ENCODE measurements around the gene NUDT7.

GRCh38 chr16:77767826-77768225 is 45.5 kb downstream of the NUDT7 start:
- TF ChIP-seq, protein P1, sequence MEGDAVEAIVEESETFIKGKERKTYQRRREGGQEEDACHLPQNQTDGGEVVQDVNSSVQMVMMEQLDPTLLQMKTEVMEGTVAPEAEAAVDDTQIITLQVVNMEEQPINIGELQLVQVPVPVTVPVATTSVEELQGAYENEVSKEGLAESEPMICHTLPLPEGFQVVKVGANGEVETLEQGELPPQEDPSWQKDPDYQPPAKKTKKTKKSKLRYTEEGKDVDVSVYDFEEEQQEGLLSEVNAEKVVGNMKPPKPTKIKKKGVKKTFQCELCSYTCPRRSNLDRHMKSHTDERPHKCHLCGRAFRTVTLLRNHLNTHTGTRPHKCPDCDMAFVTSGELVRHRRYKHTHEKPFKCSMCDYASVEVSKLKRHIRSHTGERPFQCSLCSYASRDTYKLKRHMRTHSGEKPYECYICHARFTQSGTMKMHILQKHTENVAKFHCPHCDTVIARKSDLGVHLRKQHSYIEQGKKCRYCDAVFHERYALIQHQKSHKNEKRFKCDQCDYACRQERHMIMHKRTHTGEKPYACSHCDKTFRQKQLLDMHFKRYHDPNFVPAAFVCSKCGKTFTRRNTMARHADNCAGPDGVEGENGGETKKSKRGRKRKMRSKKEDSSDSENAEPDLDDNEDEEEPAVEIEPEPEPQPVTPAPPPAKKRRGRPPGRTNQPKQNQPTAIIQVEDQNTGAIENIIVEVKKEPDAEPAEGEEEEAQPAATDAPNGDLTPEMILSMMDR (IDR thresholded peaks at IDR 0.05) = no peak
- no peak for TF ChIP-seq POLR2A (IDR thresholded peaks at IDR 0.05)
- no peak for TF ChIP-seq EP300 (IDR thresholded peaks at IDR 0.05)
- no peak for TF ChIP-seq POLR2AphosphoS5 (IDR thresholded peaks at IDR 0.05)

Measured in gastroesophageal sphincter (tissue), 3 donors.